Measurements from ENCODE around the gene LRRIQ1. TPM values are rescaled to one million over a fixed set of nuclear protein-coding genes. Genes with fewer than 3 reads are reported as not detected.
"Not testable (repeated sequence)": the region's sequence is repeated elsewhere in the genome, so short reads cannot be mapped to it uniquely, and the experiment has no call there.

LRRIQ1 gene
- total RNA-seq, 2 donors from 2014 or later, result 0.21 to 0.29 TPM

- intact Hi-C loops (cut with DNase I), result no loop called here
- no peak for ATAC-seq
- no peak for DNase-seq
Measured at GRCh38 chr12:85163752-85164321, 127.7 kb downstream of the LRRIQ1 start.

- intact Hi-C loops (cut with DNase I), result no loop called here
- ATAC-seq (no peak), DNase-seq (no peak)
Measured at GRCh38 chr12:85179680-85180270, 143.6 kb downstream of the LRRIQ1 start.

DNA sequence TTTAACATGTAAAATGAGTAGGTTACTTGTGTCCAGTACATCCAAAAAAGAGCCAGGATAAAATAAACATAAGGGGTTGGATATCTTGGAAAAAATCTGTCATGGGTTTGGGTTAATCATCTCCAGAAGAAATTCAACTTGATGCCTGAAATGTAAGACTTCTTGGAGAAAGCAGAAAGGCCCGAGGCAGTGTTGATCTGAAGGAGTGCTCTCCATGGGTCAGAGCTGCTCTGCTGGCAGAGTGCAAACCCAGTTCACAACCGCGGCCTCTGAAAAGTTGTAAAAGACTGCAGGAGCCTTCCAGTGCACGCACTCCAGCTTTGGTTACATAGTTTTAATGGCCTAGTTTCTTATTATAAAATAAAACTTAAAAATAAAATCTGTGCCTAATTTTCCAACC, 146.5 kb downstream of the LRRIQ1 start:
- no peak for ATAC-seq
- intact Hi-C loops (cut with DNase I), result no loop called here
- DNase-seq, result no peak

DNA sequence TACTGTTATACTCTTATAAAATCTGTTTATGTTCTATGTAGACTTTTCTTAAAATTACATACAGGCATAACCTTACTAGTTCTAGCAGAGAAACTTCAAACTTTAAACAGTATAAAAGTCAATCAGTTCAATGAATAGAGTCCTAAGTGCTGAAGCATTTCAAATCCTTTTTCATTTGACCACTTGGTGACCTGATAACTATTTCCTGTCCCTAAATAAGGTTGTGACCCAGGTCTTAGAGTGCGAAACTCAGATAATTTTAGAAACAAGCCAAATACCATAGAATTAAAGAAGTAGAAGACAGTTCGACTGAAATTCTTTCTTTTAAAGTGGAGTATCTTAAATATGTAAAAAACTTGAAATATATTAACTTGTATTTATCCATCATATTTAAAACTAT, 147.7 kb downstream of the LRRIQ1 start:
- DNase-seq (no peak), ATAC-seq (no peak)
- intact Hi-C loops (cut with DNase I), result no loop called here

GRCh38 chr12:85186236-85186635, 150.1 kb downstream of the LRRIQ1 start:
- ATAC-seq (no peak), DNase-seq (no peak)
- intact Hi-C loops (cut with DNase I), result no loop called here

DNA sequence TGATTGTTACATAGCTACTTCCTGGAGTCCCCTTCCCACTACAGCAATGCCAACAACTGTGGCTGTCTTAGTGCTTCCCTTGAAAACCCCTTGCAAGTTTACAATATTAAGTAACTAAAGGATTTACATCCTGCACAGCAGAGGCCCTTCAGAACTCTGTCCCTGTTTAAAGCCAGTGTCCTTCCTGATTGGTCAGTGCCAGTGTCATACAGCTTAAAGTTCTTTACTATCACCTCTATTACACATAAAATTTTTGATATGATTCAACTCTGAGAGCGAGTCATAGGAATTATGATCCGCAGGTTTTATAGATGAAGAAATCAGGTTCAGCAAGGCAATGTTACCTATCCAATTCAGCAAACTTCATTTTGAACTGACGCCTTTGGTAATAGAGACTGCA, 152.5 kb downstream of the LRRIQ1 start:
- ATAC-seq (no peak), DNase-seq (no peak)
- intact Hi-C loops (cut with DNase I), result no loop called here

DNA sequence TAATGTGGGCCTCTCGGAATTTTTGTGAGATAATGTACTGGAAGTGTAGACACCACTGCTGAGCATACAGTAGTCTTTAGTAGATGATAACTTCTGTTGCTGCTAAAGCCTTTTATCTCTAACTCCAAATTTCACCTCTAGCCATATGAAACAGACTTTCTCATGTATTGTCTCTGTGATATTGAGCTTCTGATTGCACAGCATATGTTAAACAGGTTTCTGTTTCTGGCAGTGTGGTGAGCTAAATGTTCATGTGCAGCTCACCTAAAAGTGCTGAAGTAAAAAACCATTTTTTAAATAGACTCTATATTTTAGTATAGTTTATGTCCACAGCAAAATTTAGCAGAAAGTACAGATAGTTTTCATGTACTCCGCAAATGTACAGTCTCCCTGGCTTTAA, 154.6 kb downstream of the LRRIQ1 start:
- intact Hi-C loops (cut with DNase I), result no loop called here
- no peak for DNase-seq
- ATAC-seq, result no peak

GRCh38 chr12:85203809-85204208, 167.7 kb downstream of the LRRIQ1 start:
- ATAC-seq; DNase-seq; intact Hi-C loops (cut with DNase I): not testable (repeated sequence)

- ATAC-seq (no peak), DNase-seq (no peak)
- intact Hi-C loops (cut with DNase I), result no loop called here
Measured at GRCh38 chr12:85206543-85206942, 170.4 kb downstream of the LRRIQ1 start.

- ATAC-seq; intact Hi-C loops (cut with DNase I); DNase-seq: not testable (repeated sequence)
Measured at GRCh38 chr12:85224339-85224738, 188.2 kb downstream of the LRRIQ1 start.

DNA sequence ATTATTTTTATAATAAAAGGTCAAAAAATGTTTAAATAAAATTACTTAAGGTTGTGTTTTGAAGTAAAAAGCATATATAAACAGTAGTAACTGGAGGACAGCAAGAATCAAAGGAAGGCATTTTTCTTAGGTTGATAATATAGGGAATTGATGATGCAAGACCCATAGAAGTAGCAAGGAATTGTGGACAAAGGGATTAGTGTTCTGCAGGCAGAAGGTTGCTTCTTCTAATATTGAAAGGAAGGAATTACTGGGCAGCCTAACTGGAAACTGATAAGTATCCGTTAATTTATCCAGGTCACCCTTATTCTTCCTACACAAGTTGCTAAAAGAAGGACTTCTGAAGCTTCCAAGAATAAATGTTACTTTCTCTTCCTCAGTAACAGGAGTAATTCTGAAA, 189.3 kb downstream of the LRRIQ1 start:
- intact Hi-C loops (cut with DNase I), result no loop called here

DNA sequence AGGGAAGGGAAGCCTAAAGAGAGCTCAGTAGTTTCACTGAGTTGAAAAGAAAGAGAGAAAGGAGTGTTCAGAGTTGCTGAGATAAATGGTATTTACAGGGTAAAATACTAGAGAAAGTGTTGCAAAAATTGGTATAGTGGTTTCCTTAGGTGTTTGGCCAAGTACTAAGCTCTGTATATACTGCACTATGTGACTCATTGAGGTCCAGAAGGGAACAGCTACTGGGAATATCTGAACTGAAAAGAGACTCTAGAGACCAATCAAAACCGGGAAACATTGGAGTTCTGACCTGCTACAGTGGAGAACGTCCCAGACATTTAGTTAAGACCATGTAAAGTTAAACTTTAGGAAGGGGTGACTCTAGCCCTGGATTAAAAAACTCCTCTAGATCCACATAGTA, 201.2 kb downstream of the LRRIQ1 start:
- intact Hi-C loops (cut with DNase I), result no loop called here
- DNase-seq (no peak), ATAC-seq (no peak)

More for the DNA sequence above, 189.3 kb downstream of the LRRIQ1 start:
- DNase-seq (no peak), ATAC-seq (no peak)

- ATAC-seq (no peak), DNase-seq (no peak)
- intact Hi-C loops (cut with DNase I), result no loop called here
Measured at GRCh38 chr12:85244561-85244960, 208.4 kb downstream of the LRRIQ1 start.

- intact Hi-C loops (cut with DNase I), result no loop called here
- no peak for ATAC-seq
- DNase-seq, result no peak
Measured at GRCh38 chr12:85253853-85254252, 217.7 kb downstream of the LRRIQ1 start.

GRCh38 chr12:85257671-85258070, 221.5 kb downstream of the LRRIQ1 start:
- no peak for DNase-seq
- ATAC-seq, result no peak
- intact Hi-C loops (cut with DNase I), result no loop called here

DNA sequence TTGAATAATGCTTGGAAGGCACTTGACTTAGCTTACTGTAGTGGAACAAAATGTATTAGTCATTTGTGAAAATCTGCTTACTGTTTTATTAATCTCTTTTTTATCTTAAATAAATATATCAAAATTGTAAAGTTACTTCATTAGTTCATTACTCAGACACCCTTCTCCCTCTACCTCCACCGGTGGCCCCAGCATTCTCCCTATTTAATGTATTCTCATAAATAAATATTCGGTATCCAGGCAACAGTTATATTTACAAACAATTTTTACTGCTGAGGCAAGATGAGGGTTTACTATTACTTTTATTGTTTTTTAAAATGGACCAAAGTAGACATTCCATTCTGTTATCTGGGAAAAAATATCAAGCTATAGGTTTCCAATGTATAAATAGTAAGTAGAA, 224.3 kb downstream of the LRRIQ1 start:
- no peak for ATAC-seq
- intact Hi-C loops (cut with DNase I), result no loop called here
- DNase-seq, result no peak

DNA sequence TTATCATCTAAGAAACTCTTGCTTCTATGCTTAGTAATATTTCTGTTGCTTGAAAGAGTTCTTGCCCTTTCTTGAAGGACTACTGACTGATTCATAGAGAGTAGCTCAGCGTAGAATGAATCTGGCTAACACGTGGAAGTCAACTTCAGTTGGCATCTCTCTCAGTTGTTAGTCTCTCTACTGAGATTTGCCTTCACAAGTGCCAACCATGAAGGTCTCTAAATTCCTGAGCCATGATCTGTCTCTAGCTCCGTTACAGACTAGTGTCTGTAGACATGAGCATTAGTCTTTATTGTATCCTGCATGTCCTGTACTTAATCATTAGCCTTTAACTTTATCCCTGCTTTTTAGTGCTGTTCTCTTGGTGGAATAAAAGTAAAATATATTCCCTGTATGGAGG, 224.7 kb downstream of the LRRIQ1 start:
- ATAC-seq, result no peak
- no peak for DNase-seq
- intact Hi-C loops (cut with DNase I), result no loop called here

GRCh38 chr12:85266356-85266755, 230.2 kb downstream of the LRRIQ1 start:
- intact Hi-C loops (cut with DNase I), result no loop called here
- no peak for ATAC-seq
- no peak for DNase-seq

DNA sequence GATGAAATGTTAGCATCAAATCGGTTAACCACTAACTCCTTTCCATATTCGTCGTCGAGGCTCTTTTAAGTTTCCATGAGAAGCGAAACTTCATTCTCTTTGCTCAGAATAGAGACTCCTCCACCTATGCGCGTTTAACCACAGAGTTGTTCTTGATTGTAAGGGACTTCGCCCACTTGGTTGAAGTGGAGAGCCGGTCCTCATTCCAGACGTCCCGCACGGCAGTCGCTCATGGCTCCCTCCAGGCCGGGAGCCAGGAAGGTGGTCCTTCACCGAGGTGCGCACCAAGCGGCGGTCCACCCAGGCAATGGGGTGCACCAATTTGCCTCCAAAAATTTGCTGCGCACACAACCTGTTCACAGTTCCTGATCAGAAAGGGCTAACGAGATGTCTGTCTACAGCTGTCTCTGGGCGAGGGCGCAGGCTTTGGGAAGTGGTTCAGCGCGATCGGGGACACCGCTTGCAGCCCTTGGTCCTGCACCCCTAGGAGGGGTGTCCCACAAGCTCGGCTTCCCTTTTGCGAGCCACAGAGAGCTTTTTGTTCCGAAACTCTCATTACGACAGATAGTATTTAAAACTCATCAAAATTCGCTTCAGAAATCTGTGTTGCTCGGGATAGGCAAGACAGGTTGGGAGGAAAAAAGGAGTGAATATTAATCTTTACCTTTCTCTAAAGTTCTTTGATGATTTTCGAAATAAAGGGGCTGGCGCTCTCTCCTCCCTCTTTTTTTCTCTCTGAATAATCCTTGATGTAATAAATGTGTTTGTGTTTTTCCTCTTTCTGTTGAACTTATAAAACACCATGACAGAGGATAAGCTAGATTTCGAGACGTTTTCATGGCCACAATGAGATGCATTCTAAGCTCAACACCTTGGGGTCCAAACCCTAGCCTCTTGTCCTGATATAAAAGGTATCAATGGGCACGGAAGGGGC, 237.5 kb downstream of the LRRIQ1 start:
- no peak for DNase-seq
- no peak for ATAC-seq
- intact Hi-C loops (cut with DNase I), result no loop called here

- intact Hi-C loops (cut with DNase I), result no loop called here
- DNase-seq (no peak), ATAC-seq (no peak)
Measured at GRCh38 chr12:85274315-85274651, 238.1 kb downstream of the LRRIQ1 start.

- no peak for DNase-seq
- no peak for ATAC-seq
- intact Hi-C loops (cut with DNase I), result no loop called here
Measured at GRCh38 chr12:85275374-85275773, 239.2 kb downstream of the LRRIQ1 start.
